H1 (cell line): ENCODE data around the gene PPP1R9A. TPM values are rescaled to one million over a fixed set of nuclear protein-coding genes. Genes with fewer than 3 reads are reported as not detected.

Experiments used
- CTCF ChIA-PET: fragments of 300-600 bp; sonication (Branson Sonifier 250); formaldehyde crosslinking; loops from one replicate; lab custom pipeline; 2021; ENCODE audit not compliant: partially characterized antibody; lab: Charles Lee
- POLR2A ChIA-PET: fragments of 300-600 bp; sonication (Branson Sonifier 250); formaldehyde crosslinking; loops from one replicate; lab custom pipeline; 2021; ENCODE audit warnings: inconsistent platforms; ENCODE audit not compliant: partially characterized antibody; lab: Charles Lee
- DNase-seq, 2 experiments: peaks; one replicate each; pipeline versions ENCODE4 v3.0.0 to v3.0.0-alpha.2; 2010 to 2022; ENCODE audit warnings: low spot score in 2 of 2, low read depth in 1 of 2, mixed read lengths in 1 of 2
- FAIRE-seq: peaks from 2 replicates; lab custom pipeline; 2011; peaks lifted over from hg19 to GRCh38; lab: Jason Lieb, UNC
- H2AFZ ChIP-seq: 2 replicates; pipeline ENCODE4 v1.8.1; 2012; ENCODE audit warnings: low read length, inconsistent platforms
- H2AK5ac ChIP-seq: 2 replicates; pipeline ENCODE4 v1.6.1; 2013; ENCODE audit warnings: low read depth, low read length
- H2BK120ac ChIP-seq: replicated peaks from 2 replicates; pipeline ENCODE3; 2013; ENCODE audit warnings: low read depth, low read length, inconsistent platforms
- H2BK12ac ChIP-seq: 2 replicates; pipeline ENCODE4 v1.6.1; 2013; ENCODE audit warnings: low read depth, low read length
- H2BK15ac ChIP-seq: 2 replicates; pipeline ENCODE4 v1.6.1; 2013; ENCODE audit warnings: low read length
- H2BK20ac ChIP-seq: 2 replicates; pipeline ENCODE4 v1.6.1; 2013; ENCODE audit warnings: low read length
- H2BK5ac ChIP-seq: 2 replicates; pipeline ENCODE4 v1.6.1; 2013; ENCODE audit warnings: low read depth, low read length
- H3K14ac ChIP-seq: 2 replicates; pipeline ENCODE4 v1.6.1; 2013; ENCODE audit warnings: inconsistent platforms; ENCODE audit not compliant: insufficient read length
- H3K18ac ChIP-seq: 2 replicates; pipeline ENCODE4 v1.6.1; 2013; ENCODE audit warnings: low read length; ENCODE audit errors: extremely low read depth
- H3K23ac ChIP-seq: 2 replicates; pipeline ENCODE4 v1.6.1; 2013; ENCODE audit warnings: inconsistent platforms; ENCODE audit not compliant: insufficient read length
- H3K23me2 ChIP-seq: 2 replicates; pipeline ENCODE4 v1.6.1; 2013; ENCODE audit warnings: low read depth, low read length
- H3K27ac ChIP-seq: 2 replicates; pipeline ENCODE4 v1.6.1; 2011; ENCODE audit warnings: low read depth, low read length, inconsistent platforms
- H3K27me3 ChIP-seq, 4 experiments: replicated peaks in 1 of 4; 1 replicate in 1 of 4; 2 replicates in 3 of 4; pipeline versions ENCODE4 v1.6.1 to v1.8.1; 2011 to 2013; ENCODE audit warnings: low read length in 3 of 4, mild to moderate bottlenecking in 3 of 4, inconsistent platforms in 2 of 4, mixed read lengths in 2 of 4, moderate library complexity in 1 of 4; ENCODE audit not compliant: control insufficient read depth in 3 of 4, insufficient read depth in 3 of 4; ENCODE audit errors: extremely low read depth in 1 of 4
- H3K36me3 ChIP-seq, 4 experiments: 2 replicates each; pipeline versions ENCODE4 v1.6.1 to v1.8.1; 2011 to 2013; ENCODE audit warnings: mild to moderate bottlenecking in 4 of 4, low read length in 3 of 4, moderate library complexity in 2 of 4, control low read depth in 1 of 4, inconsistent platforms in 1 of 4; ENCODE audit not compliant: insufficient read depth in 4 of 4, control insufficient read depth in 2 of 4
- H3K4ac ChIP-seq: replicated peaks from 2 replicates; pipeline ENCODE3; 2013; ENCODE audit warnings: low read length, low read depth, mixed read lengths, inconsistent platforms; ENCODE audit not compliant: insufficient read length
- H3K4me1 ChIP-seq, 4 experiments: replicated peaks in 1 of 4; 1 replicate in 1 of 4; 2 replicates in 3 of 4; pipeline versions ENCODE4 v1.6.1 to v1.8.1; 2011 to 2013; ENCODE audit warnings: low read length in 3 of 4, inconsistent platforms in 2 of 4, mixed read lengths in 1 of 4; ENCODE audit not compliant: insufficient read depth in 4 of 4, control insufficient read depth in 3 of 4
- H3K4me2 ChIP-seq, 2 experiments: 2 replicates each; pipeline versions ENCODE4 v1.6.1 to v1.8.1; 2011 to 2013; ENCODE audit warnings: low read depth in 2 of 2, low read length in 2 of 2, control low read depth in 1 of 2, inconsistent platforms in 1 of 2, mild to moderate bottlenecking in 1 of 2; ENCODE audit not compliant: insufficient read depth in 1 of 2
- H3K4me3 ChIP-seq, 4 experiments: fragments of 200-600, 300-600 bp in 1 of 4; sonication (generic), shearing (Covaris generic), sonication (Bioruptor Twin) in 1 of 4; 2 replicates each; pipeline versions ENCODE4 v1.5.1 to v1.8.1; 2011 to 2016; ENCODE audit warnings: low read length in 4 of 4, low read depth in 3 of 4, control low read depth in 2 of 4, inconsistent platforms in 2 of 4, mild to moderate bottlenecking in 2 of 4, mixed read lengths in 1 of 4, moderate library complexity in 1 of 4; ENCODE audit not compliant: insufficient read depth in 2 of 4; ENCODE audit errors: extremely low read depth in 1 of 4
- H3K56ac ChIP-seq: replicated peaks from 2 replicates; pipeline ENCODE3; 2013; ENCODE audit warnings: low read depth, mild to moderate bottlenecking, mixed read lengths, low read length, inconsistent platforms; ENCODE audit not compliant: insufficient read length
- H3K79me1 ChIP-seq: 2 replicates; pipeline ENCODE4 v1.6.1; 2013; ENCODE audit warnings: low read depth, low read length, control low read depth
- H3K79me2 ChIP-seq, 2 experiments: 2 replicates each; pipeline versions ENCODE4 v1.6.1 to v1.8.1; 2012 to 2013; ENCODE audit warnings: low read length in 2 of 2, mild to moderate bottlenecking in 2 of 2, inconsistent platforms in 1 of 2; ENCODE audit not compliant: insufficient read depth in 2 of 2, control insufficient read depth in 1 of 2
- H3K9ac ChIP-seq, 4 experiments: replicated peaks in 1 of 4; 1 replicate in 1 of 4; 2 replicates in 3 of 4; pipeline versions ENCODE4 v1.6.1 to v1.8.1; 2011 to 2013; ENCODE audit warnings: low read depth in 3 of 4, low read length in 3 of 4, control low read depth in 2 of 4, mild to moderate bottlenecking in 2 of 4, moderate library complexity in 2 of 4, inconsistent platforms in 1 of 4; ENCODE audit errors: extremely low read depth in 1 of 4
- H3K9me3 ChIP-seq, 2 experiments: 2 replicates each; pipeline versions ENCODE4 v1.6.1 to v1.8.1; 2012 to 2013; ENCODE audit warnings: mild to moderate bottlenecking in 2 of 2, moderate library complexity in 2 of 2, control low read depth in 1 of 2, inconsistent platforms in 1 of 2, low read depth in 1 of 2, low read length in 1 of 2, mixed read lengths in 1 of 2; ENCODE audit not compliant: insufficient read depth in 2 of 2
- H4K20me1 ChIP-seq, 2 experiments: replicated peaks in 1 of 2; 2 replicates each; pipeline versions ENCODE3 to v1.8.1; 2011 to 2013; ENCODE audit warnings: inconsistent platforms in 2 of 2, low read length in 2 of 2, mild to moderate bottlenecking in 1 of 2; ENCODE audit not compliant: insufficient read depth in 2 of 2, control insufficient read depth in 1 of 2
- H4K5ac ChIP-seq: 2 replicates; pipeline ENCODE4 v1.6.1; 2013; ENCODE audit warnings: low read length, low read depth, mixed read lengths, inconsistent platforms; ENCODE audit not compliant: insufficient read length
- H4K8ac ChIP-seq: 2 replicates; pipeline ENCODE4 v1.8.0; 2013; ENCODE audit warnings: mild to moderate bottlenecking, moderate library complexity, low read length, inconsistent platforms; ENCODE audit not compliant: insufficient read depth; ENCODE audit errors: extremely low read depth
- H4K91ac ChIP-seq: replicated peaks from 2 replicates; pipeline ENCODE3; 2013; ENCODE audit warnings: low read length, mixed read lengths, inconsistent platforms; ENCODE audit not compliant: insufficient read length
- ASH2L ChIP-seq: fragments of 200-600, 300-600 bp; sonication (generic); IDR thresholded peaks from one replicate; pipeline ENCODE4 v1.7.1; 2017; ENCODE audit warnings: low read length
- CBX5 ChIP-seq: fragments of 300-800, 300-1000 bp; sonication (generic); IDR thresholded peaks from 2 replicates; pipeline ENCODE4 v1.7.1; 2016; ENCODE audit warnings: antibody characterized with exemption, low read length, low read depth
- CEBPB ChIP-seq: IDR thresholded peaks from 2 replicates; pipeline ENCODE4 v1.6.1; 2012; ENCODE audit warnings: low read depth, low read length
- CTBP2 ChIP-seq: IDR thresholded peaks from 2 replicates; pipeline ENCODE4 v1.7.0; 2011; ENCODE audit warnings: borderline replicate concordance, mild to moderate bottlenecking, moderate library complexity, mixed read lengths, low read length; ENCODE audit not compliant: insufficient read depth, insufficient read length
- EZH2 ChIP-seq: fragments of 200-600 bp; sonication (generic); IDR thresholded peaks from 2 replicates; pipeline ENCODE4 v1.7.1; 2012; ENCODE audit warnings: low read depth, mild to moderate bottlenecking, moderate library complexity, low read length, inconsistent platforms; ENCODE audit not compliant: severe bottlenecking
- KDM1A ChIP-seq: fragments of 200-600, 300-600 bp; sonication (generic); IDR thresholded peaks from 2 replicates; pipeline ENCODE4 v1.7.1; 2016; ENCODE audit warnings: mild to moderate bottlenecking, low read length, borderline replicate concordance
- SP1 ChIP-seq: IDR thresholded peaks from 2 replicates; pipeline ENCODE4 v1.6.1; 2011; ENCODE audit warnings: low read depth, low read length
- WGBS, 2 experiments: shearing (Covaris generic) in 1 of 2; methylation state at CpG; one replicate each; pipeline versions ENCODE4 v1.1.6 to v1.1.7; 2013 to 2015; ENCODE audit warnings: low lambda C conversion rate in 2 of 2, mixed read lengths in 2 of 2, inconsistent platforms in 1 of 2, low coverage in 1 of 2, missing lambda C conversion rate in 1 of 2; ENCODE audit not compliant: insufficient replicate concordance in 2 of 2, insufficient coverage in 1 of 2, insufficient read length in 1 of 2; ENCODE audit errors: extremely low coverage in 1 of 2, missing lambda C conversion rate in 1 of 2; 5-methylcytosine and 5-hydroxymethylcytosine counted together
- polyA plus RNA-seq, 7 experiments: library from polyadenylated mRNA; depleted of rRNA in 3 of 7; stranded (reverse) in 5 of 7; unstranded in 2 of 7; fragments of >200 nt in 5 of 7; fragments of 200-250 nt in 2 of 7; gene quantifications; 1 replicate in 5 of 7; 2 replicates in 1 of 7; 4 replicates in 1 of 7; pipeline versions ENCODE4 v1.2.1 to v1.2.3, GENCODE V29; 2011 to 2013; ENCODE audit warnings: missing spikeins in 2 of 7, mixed read lengths in 2 of 7
- total RNA-seq: library from RNA; stranded (reverse); fragmentation: NEBNext Ultra II Directional; extraction: Animal tissue kit (Norgen Biotek cat#: 25700); gene quantifications from 2 replicates; pipeline ENCODE4 v1.2.1, GENCODE V29; 2021

Gene PPP1R9A
- total and polyA plus RNA-seq, 2 of the 8 experiments (the other 6 are each of a cell fraction or from before 2014, with no cell fraction given) = 3.0 to 20.3 TPM

DNA sequence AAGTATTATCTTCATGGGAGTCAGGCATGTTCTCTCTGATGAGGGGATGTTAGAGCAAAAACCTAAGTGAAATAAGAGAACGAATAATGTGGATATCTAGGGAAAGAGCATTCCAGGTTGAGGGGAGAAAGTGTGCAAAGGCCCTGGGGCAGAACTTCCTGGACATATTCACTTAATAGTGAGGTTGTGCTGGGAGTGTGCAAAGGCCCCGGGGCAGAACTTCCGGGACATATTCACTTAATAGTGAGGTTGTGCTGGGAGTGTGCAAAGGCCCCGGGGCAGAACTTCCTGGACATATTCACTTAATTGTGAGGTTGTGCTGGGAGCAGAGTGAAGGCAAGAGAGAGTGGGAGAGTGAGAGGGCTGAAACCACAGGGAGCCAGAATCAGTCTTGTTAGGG lies 405.2 kb downstream of the PPP1R9A start:
- H3K36me3 ChIP-seq = no peaks in the 10 kb centered on the region
- no peaks in the 10 kb centered on the region for H3K79me2 ChIP-seq
- no peak overlapping the region for H2AK5ac ChIP-seq
- no peak overlapping the region for H2BK20ac ChIP-seq
- no peak for DNase-seq
- H3K23me2 ChIP-seq = no peaks in the 10 kb centered on the region; the same call in 1 of the 2 replicates
- H3K23ac ChIP-seq = no peak overlapping the region
- 89% methylated on average over 4 of the region's 4 CpGs; no CpG with 5 or more reads in 1 of the 2 experiments for WGBS, 2 experiments
- no peak overlapping the region for H4K8ac ChIP-seq
- no peak overlapping the region for H3K4ac ChIP-seq
- CTCF ChIA-PET = no interaction called here
- no peaks in the 10 kb centered on the region for H4K20me1 ChIP-seq
- H4K91ac ChIP-seq = no peak overlapping the region
- no peak overlapping the region for H3K4me2 ChIP-seq
- no peak overlapping the region for H3K14ac ChIP-seq
- no peaks in the 10 kb centered on the region for H3K79me1 ChIP-seq
- no peak overlapping the region for H4K5ac ChIP-seq
- H2BK15ac ChIP-seq = no peak overlapping the region
- no peak overlapping the region for H3K9ac ChIP-seq
- TF ChIP-seq CTBP2 (no peak), CEBPB (no peak), ASH2L (no peak), CBX5 (no peak), KDM1A (0 out of 2 replicates have a peak, but pooled peaks have one; percentile 14), SP1 (no peak), EZH2 (no peak)
- TF ChIP-seq, all 59 proteins: peak for 1
- no peak overlapping the region for H3K27ac ChIP-seq
- no peak overlapping the region for H3K4me3 ChIP-seq
- no peak overlapping the region for H2AFZ ChIP-seq
- H3K27me3 ChIP-seq = no peaks in the 10 kb centered on the region
- H3K4me1 ChIP-seq = no peaks in the 10 kb centered on the region
- H3K9me3 ChIP-seq = no peaks in the 10 kb centered on the region
- no peak overlapping the region for H3K18ac ChIP-seq
- no peak overlapping the region for H2BK120ac ChIP-seq
- no peak overlapping the region for H3K56ac ChIP-seq
- H2BK5ac ChIP-seq = no peak overlapping the region
- POLR2A ChIA-PET = no interaction called here
- H2BK12ac ChIP-seq = no peak overlapping the region
- no peak for FAIRE-seq
